GM12878 (cell line): ENCODE data around the gene ANTXR2. TPM values are rescaled to one million over a fixed set of nuclear protein-coding genes. Genes with fewer than 3 reads are reported as not detected.

ENCODE experiments used
- ATAC-seq: fragments of 200-7000 bp; cut with Tn5 transposase; 3 replicates; pipeline ENCODE4 v1.9.1; 2020; ENCODE audit warnings: mild to moderate bottlenecking, moderate library complexity
- BruUV-seq: library from RNA; stranded (reverse); fragments of 400-500 nt; replicated peaks from 2 replicates; lab custom pipeline; 2021; lab: Mats Ljungman, UMichigan
- CTCF ChIA-PET: fragments of 300-600 bp; sonication (Branson Sonifier 250); formaldehyde crosslinking; extraction: SDS; loops from one replicate; lab custom pipeline; 2021; ENCODE audit warnings: inconsistent platforms; lab: Yijun Ruan, JAX
- POLR2A ChIA-PET: fragments of 350-600 bp; formaldehyde crosslinking; extraction: SDS; loops from one replicate; lab custom pipeline; 2021; ENCODE audit warnings: inconsistent platforms; lab: Charles Lee
- RAD21 ChIA-PET: fragments of 300-600 bp; sonication (Branson Sonifier 250); formaldehyde crosslinking; loops from one replicate; lab custom pipeline; 2023; ENCODE audit warnings: antibody characterized with exemption; ENCODE audit not compliant: unreplicated experiment; lab: Charles Lee
- SMC1A ChIA-PET: fragments of 300-600 bp; sonication (Branson Sonifier 250); formaldehyde crosslinking; loops from one replicate; lab custom pipeline; 2023; ENCODE audit not compliant: unreplicated experiment, uncharacterized antibody; lab: Charles Lee
- DNase-seq: peaks from one replicate; pipeline ENCODE4 v3.0.0-alpha.2; 2011; ENCODE audit warnings: low read depth, low spot score
- FAIRE-seq: peaks from 3 replicates; lab custom pipeline; 2011; peaks lifted over from hg19 to GRCh38; lab: Jason Lieb, UNC
- H2AFZ ChIP-seq: 2 replicates; pipeline ENCODE4 v1.6.0; 2011; ENCODE audit warnings: low read depth, low read length, control low read depth; ENCODE audit not compliant: control insufficient read depth
- H3K27ac ChIP-seq: 2 replicates; pipeline ENCODE4 v1.5.1; 2011; ENCODE audit warnings: control low read depth; ENCODE audit not compliant: control insufficient read depth, insufficient read depth
- H3K27me3 ChIP-seq, 2 experiments: replicated peaks in 1 of 2; 2 replicates each; pipeline versions ENCODE4 v1.6.0 to v1.6.1; 2011; ENCODE audit warnings: low read length in 1 of 2; ENCODE audit not compliant: control insufficient read depth in 2 of 2, insufficient read depth in 2 of 2
- H3K36me3 ChIP-seq, 2 experiments: 2 replicates each; pipeline ENCODE4 v1.5.1; 2011; ENCODE audit warnings: low read length in 1 of 2; ENCODE audit not compliant: control insufficient read depth in 2 of 2, insufficient read depth in 2 of 2
- H3K4me1 ChIP-seq: 2 replicates; pipeline ENCODE4 v1.6.1; 2011; ENCODE audit warnings: mild to moderate bottlenecking, low read length, moderate library complexity, mixed read lengths; ENCODE audit not compliant: control insufficient read depth, insufficient read depth
- H3K4me2 ChIP-seq: 2 replicates; pipeline ENCODE4 v1.6.0; 2011; ENCODE audit warnings: control low read depth; ENCODE audit not compliant: control insufficient read depth, insufficient read depth
- H3K4me3 ChIP-seq: fragments of 200-600 bp; sonication (generic); 2 replicates; pipeline ENCODE4 v1.5.1; 2016
- H3K79me2 ChIP-seq: 2 replicates; pipeline ENCODE4 v1.6.0; 2011; ENCODE audit warnings: low read length; ENCODE audit not compliant: control insufficient read depth, insufficient read depth
- H3K9ac ChIP-seq: 2 replicates; pipeline ENCODE4 v1.8.0; 2011; ENCODE audit warnings: low read length, control low read depth, mixed read lengths; ENCODE audit not compliant: control insufficient read depth, insufficient read depth
- H3K9me3 ChIP-seq: replicated peaks from 3 replicates; pipeline ENCODE4 v1.5.1; 2011; ENCODE audit warnings: mild to moderate bottlenecking, low read length; ENCODE audit not compliant: control insufficient read depth, insufficient read depth
- H4K20me1 ChIP-seq: 2 replicates; pipeline ENCODE4 v1.6.0; 2011; ENCODE audit not compliant: control insufficient read depth, insufficient read depth
- ATF3 ChIP-seq: IDR thresholded peaks from 2 replicates; pipeline ENCODE4 v1.6.1; 2011; ENCODE audit warnings: low read depth, mild to moderate bottlenecking, low read length, moderate library complexity, borderline replicate concordance; ENCODE audit errors: extremely low read depth
- CBFB ChIP-seq: IDR thresholded peaks from 2 replicates; pipeline ENCODE4 v1.6.1; 2016; ENCODE audit warnings: antibody characterized with exemption, low read depth
- CREM ChIP-seq: IDR thresholded peaks from 2 replicates; pipeline ENCODE4 v1.6.1; 2014; ENCODE audit warnings: antibody characterized with exemption, low read depth
- EGR1 ChIP-seq, 2 experiments: IDR thresholded peaks; 1 replicate in 1 of 2; 2 replicates in 1 of 2; pipeline ENCODE4 v1.6.1; 2011 to 2012; ENCODE audit warnings: low read depth in 2 of 2, low read length in 2 of 2, borderline replicate concordance in 1 of 2, mild to moderate bottlenecking in 1 of 2, moderate library complexity in 1 of 2
- IRF5 ChIP-seq: fragments of 450-650 bp; IDR thresholded peaks from 2 replicates; pipeline ENCODE4 v1.6.1; 2017; ENCODE audit warnings: borderline replicate concordance
- JUNB ChIP-seq: IDR thresholded peaks from 2 replicates; pipeline ENCODE4 v1.6.1; 2016; ENCODE audit warnings: antibody characterized with exemption, mild to moderate bottlenecking
- KLF5 ChIP-seq: fragments of 450-650 bp; IDR thresholded peaks from 2 replicates; pipeline ENCODE4 v1.6.1; 2014; ENCODE audit warnings: mild to moderate bottlenecking; ENCODE audit not compliant: partially characterized antibody
- MLLT1 ChIP-seq: fragments of 450-650 bp; IDR thresholded peaks from 2 replicates; pipeline ENCODE4 v1.6.1; 2016; ENCODE audit warnings: mild to moderate bottlenecking
- NFIC ChIP-seq: IDR thresholded peaks from 2 replicates; pipeline ENCODE4 v1.6.1; 2012; ENCODE audit warnings: low read depth, mild to moderate bottlenecking, inconsistent platforms, low read length, moderate library complexity
- PML ChIP-seq: IDR thresholded peaks from 2 replicates; pipeline ENCODE4 v1.6.1; 2012; ENCODE audit warnings: low read length, inconsistent platforms
- REST ChIP-seq: IDR thresholded peaks from 2 replicates; pipeline ENCODE4 v1.6.1; 2012; ENCODE audit warnings: mild to moderate bottlenecking, low read depth, low read length
- SIN3A ChIP-seq: IDR thresholded peaks from 2 replicates; pipeline ENCODE4 v1.6.1; 2012; ENCODE audit warnings: low read depth, low read length, improper control_type of control experiment
- TCF3 ChIP-seq: IDR thresholded peaks from 2 replicates; pipeline ENCODE4 v1.6.1; 2012; ENCODE audit warnings: low read depth, mild to moderate bottlenecking, low read length, borderline replicate concordance; ENCODE audit not compliant: insufficient read depth
- USF2 ChIP-seq: IDR thresholded peaks from 2 replicates; pipeline ENCODE4 v1.6.1; 2011; ENCODE audit warnings: low read depth, low read length, improper control_type of control experiment, borderline replicate concordance
- YBX1 ChIP-seq: fragments of 450-650 bp; IDR thresholded peaks from 2 replicates; pipeline ENCODE4 v1.6.1; 2016; ENCODE audit warnings: antibody characterized with exemption
- ZNF274 ChIP-seq: IDR thresholded peaks from one replicate; pipeline ENCODE4 v1.8.0; 2011; ENCODE audit not compliant: insufficient read length, insufficient read depth
- WGBS: methylation state at CpG from one replicate; pipeline ENCODE4 v1.1.6; 2016; ENCODE audit warnings: low lambda C conversion rate; ENCODE audit not compliant: insufficient replicate concordance, insufficient coverage; ENCODE audit errors: missing lambda C conversion rate; 5-methylcytosine and 5-hydroxymethylcytosine counted together
- in situ Hi-C: fragments of 300-500 bp; cut with MboI; formaldehyde crosslinking; loops from 9 replicates; pipeline ENCODE4 v1.14.3; 2018; ENCODE audit warnings: mixed read lengths
- intact Hi-C: fragments of 100-400 bp; cut with micrococcal nuclease; formaldehyde crosslinking; loops from one replicate; pipeline ENCODE4 v1.14.2; 2022; ENCODE audit not compliant: unreplicated experiment
- polyA plus RNA-seq, 11 experiments: library from polyadenylated mRNA; depleted of rRNA in 4 of 11; unstranded in 6 of 11; stranded (reverse) in 5 of 11; fragments of >200 nt; fragmentation: Nextera tagmentation in 4 of 11; fragmentation: Illumina TruSeq in 1 of 11; extraction: Ambion mirVana in 4 of 11; extraction: Trizol in 1 of 11; gene quantifications; 1 replicate in 1 of 11; 2 replicates in 10 of 11; pipeline versions ENCODE4 v1.2.1 to v1.2.3, GENCODE V29; 2011 to 2016; ENCODE audit warnings: inconsistent platforms in 2 of 11, missing spikeins in 2 of 11, low read depth in 1 of 11
- total RNA-seq, 4 experiments: library from RNA; depleted of rRNA in 3 of 4; stranded (reverse); fragments of >200 nt in 3 of 4; fragmentation: Illumina TruSeq in 1 of 4; extraction: Trizol in 1 of 4; gene quantifications; 2 replicates each; pipeline versions ENCODE4 v1.2.1 to v1.2.3, GENCODE V29; 2013 to 2021

ANTXR2 gene
- total and polyA plus RNA-seq, 10 of the 15 experiments (the other 5 are each of a cell fraction or from before 2014, with no cell fraction given) = 1.4 to 8.9 (median 5.7) TPM

- no peak for TF ChIP-seq KLF5
- TF ChIP-seq IRF5 = no peak
- no peak for TF ChIP-seq USF2
Measured at GRCh38 chr4:79874197-79874596, 198.8 kb downstream of the ANTXR2 start (continued).

- RAD21 ChIA-PET = no interaction called here
- intact Hi-C loops = no loop called here
- no peak for FAIRE-seq
- TF ChIP-seq ZNF274 (no peak), SIN3A (no peak), EGR1 (IDR thresholded peaks at IDR 0.05; ENCODE audit: borderline replicate concordance in 1 of 2, low read depth in 2 of 2, low read length in 2 of 2) (no peak), PML (no peak), CBFB (no peak), KLF5 (no peak), REST (no peak), JUNB (no peak), TCF3 (no peak), ATF3 (no peak), MLLT1 (no peak), YBX1 (no peak), CREM (no peak), NFIC (no peak)
Measured at GRCh38 chr4:79872738-79873137, 200.3 kb downstream of the ANTXR2 start.

More at GRCh38 chr4:79872738-79873137, 200.3 kb downstream of the ANTXR2 start:
- H3K79me2 ChIP-seq = no peaks in the 10 kb centered on the region
- no peak overlapping the region for H3K27ac ChIP-seq
- H3K9me3 ChIP-seq = no peaks in the 10 kb centered on the region
- ChIA-PET CTCF (interaction anchor here (0.7 kb wide), 1 partner anchor 12 kb away, joined by 3 read pairs; no protein-coding TSS in a partner anchor), POLR2A (no interaction called here), SMC1A (interaction anchor here (0.7 kb wide), 1 partner anchor 43 kb away, joined by 3 read pairs; no protein-coding TSS in a partner anchor)
- no peaks in the 10 kb centered on the region for H3K4me1 ChIP-seq
- in situ Hi-C loops = no loop called here
- H3K27me3 ChIP-seq = no peaks in the 10 kb centered on the region
- ATAC-seq = no peak
- BruUV-seq = no TSS peak
- H4K20me1 ChIP-seq = no peaks in the 10 kb centered on the region
- H3K4me2 ChIP-seq = no peak overlapping the region
- 7% methylated on average over 1 of the region's 1 CpG for WGBS
- H3K9ac ChIP-seq = no peak overlapping the region
- H3K4me3 ChIP-seq = no peak overlapping the region
- no peaks in the 10 kb centered on the region for H3K36me3 ChIP-seq
- no peak for DNase-seq
- no peak overlapping the region for H2AFZ ChIP-seq
